HCT116 (cell line): ENCODE results near the gene CCDC187.
"Not testable (repeated sequence)": the region's sequence is repeated elsewhere in the genome, so short reads cannot be mapped to it uniquely, and the experiment has no call there.

Source experiments
- CEBPB ChIP-seq: IDR thresholded peaks from 2 replicates; pipeline ENCODE4 v1.6.1; 2012; ENCODE audit warnings: low read depth
- ELF1 ChIP-seq: IDR thresholded peaks from 2 replicates; pipeline ENCODE4 v1.6.1; 2012; ENCODE audit warnings: low read depth, borderline replicate concordance
- EZH2 ChIP-seq: fragments of 200-600 bp; sonication (generic); IDR thresholded peaks from 2 replicates; pipeline ENCODE4 v1.6.1; 2017; ENCODE audit warnings: antibody characterized with exemption, mixed run types
- EZH2phosphoT487 ChIP-seq: fragments of 200-600 bp; IDR thresholded peaks from 2 replicates; pipeline ENCODE4 v1.6.1; 2018; ENCODE audit warnings: antibody characterized with exemption, borderline replicate concordance
- POLR2AphosphoS5 ChIP-seq: IDR thresholded peaks from 2 replicates; pipeline ENCODE4 v1.6.1; 2011; ENCODE audit warnings: mild to moderate bottlenecking, low read depth, low read length, moderate library complexity
- SIN3A ChIP-seq: IDR thresholded peaks from 2 replicates; pipeline ENCODE4 v1.6.1; 2012; ENCODE audit warnings: low read depth
- SRF ChIP-seq: IDR thresholded peaks from 2 replicates; pipeline ENCODE4 v1.6.1; 2012; ENCODE audit warnings: low read depth
- ZNF274 ChIP-seq: fragments of 200-500 bp; sonication (Bioruptor generic); IDR thresholded peaks from 2 replicates; pipeline ENCODE4 v1.6.1; 2014; ENCODE audit warnings: mild to moderate bottlenecking, low read depth, low read length, inconsistent platforms
- TF ChIP-seq, protein P1 (sequence below): IDR thresholded peaks from 2 replicates; pipeline ENCODE4 v1.6.1; 2012
- TF ChIP-seq, protein P2 (sequence below): IDR thresholded peaks from 2 replicates; pipeline ENCODE4 v1.6.1; 2012; ENCODE audit warnings: low read depth
- TF ChIP-seq, protein P3 (sequence below), 3 experiments: fragments of 200-600 bp in 1 of 3; sonication (generic) in 1 of 3; IDR thresholded peaks in 2 of 3; conservative IDR thresholded peaks in 1 of 3; 2 replicates each; pipeline ENCODE4 v1.5.1; 2012 to 2017; ENCODE audit warnings: low read depth in 2 of 3, low read length in 2 of 3, antibody characterized with exemption in 1 of 3, borderline replicate concordance in 1 of 3, control low read depth in 1 of 3, mild to moderate bottlenecking in 1 of 3, mixed read lengths in 1 of 3, mixed run types in 1 of 3, moderate library complexity in 1 of 3; ENCODE audit not compliant: insufficient read depth in 1 of 3
- TF ChIP-seq, protein P4 (sequence below): IDR thresholded peaks from 2 replicates; pipeline ENCODE4 v1.6.1; 2012
- TF ChIP-seq, protein P5 (sequence below): IDR thresholded peaks from 2 replicates; pipeline ENCODE4 v1.6.1; 2011; ENCODE audit warnings: mild to moderate bottlenecking, low read length, moderate library complexity; ENCODE audit not compliant: insufficient replicate concordance; ENCODE audit errors: extremely low read depth

- TF ChIP-seq, protein P1, sequence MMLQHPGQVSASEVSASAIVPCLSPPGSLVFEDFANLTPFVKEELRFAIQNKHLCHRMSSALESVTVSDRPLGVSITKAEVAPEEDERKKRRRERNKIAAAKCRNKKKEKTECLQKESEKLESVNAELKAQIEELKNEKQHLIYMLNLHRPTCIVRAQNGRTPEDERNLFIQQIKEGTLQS = not testable (repeated sequence)
- TF ChIP-seq ZNF274, EZH2phosphoT487, EZH2, ELF1, CEBPB, SRF, POLR2AphosphoS5, SIN3A: not testable (repeated sequence)
- TF ChIP-seq, protein P2, sequence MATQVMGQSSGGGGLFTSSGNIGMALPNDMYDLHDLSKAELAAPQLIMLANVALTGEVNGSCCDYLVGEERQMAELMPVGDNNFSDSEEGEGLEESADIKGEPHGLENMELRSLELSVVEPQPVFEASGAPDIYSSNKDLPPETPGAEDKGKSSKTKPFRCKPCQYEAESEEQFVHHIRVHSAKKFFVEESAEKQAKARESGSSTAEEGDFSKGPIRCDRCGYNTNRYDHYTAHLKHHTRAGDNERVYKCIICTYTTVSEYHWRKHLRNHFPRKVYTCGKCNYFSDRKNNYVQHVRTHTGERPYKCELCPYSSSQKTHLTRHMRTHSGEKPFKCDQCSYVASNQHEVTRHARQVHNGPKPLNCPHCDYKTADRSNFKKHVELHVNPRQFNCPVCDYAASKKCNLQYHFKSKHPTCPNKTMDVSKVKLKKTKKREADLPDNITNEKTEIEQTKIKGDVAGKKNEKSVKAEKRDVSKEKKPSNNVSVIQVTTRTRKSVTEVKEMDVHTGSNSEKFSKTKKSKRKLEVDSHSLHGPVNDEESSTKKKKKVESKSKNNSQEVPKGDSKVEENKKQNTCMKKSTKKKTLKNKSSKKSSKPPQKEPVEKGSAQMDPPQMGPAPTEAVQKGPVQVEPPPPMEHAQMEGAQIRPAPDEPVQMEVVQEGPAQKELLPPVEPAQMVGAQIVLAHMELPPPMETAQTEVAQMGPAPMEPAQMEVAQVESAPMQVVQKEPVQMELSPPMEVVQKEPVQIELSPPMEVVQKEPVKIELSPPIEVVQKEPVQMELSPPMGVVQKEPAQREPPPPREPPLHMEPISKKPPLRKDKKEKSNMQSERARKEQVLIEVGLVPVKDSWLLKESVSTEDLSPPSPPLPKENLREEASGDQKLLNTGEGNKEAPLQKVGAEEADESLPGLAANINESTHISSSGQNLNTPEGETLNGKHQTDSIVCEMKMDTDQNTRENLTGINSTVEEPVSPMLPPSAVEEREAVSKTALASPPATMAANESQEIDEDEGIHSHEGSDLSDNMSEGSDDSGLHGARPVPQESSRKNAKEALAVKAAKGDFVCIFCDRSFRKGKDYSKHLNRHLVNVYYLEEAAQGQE = not testable (repeated sequence)
- TF ChIP-seq, protein P3, sequence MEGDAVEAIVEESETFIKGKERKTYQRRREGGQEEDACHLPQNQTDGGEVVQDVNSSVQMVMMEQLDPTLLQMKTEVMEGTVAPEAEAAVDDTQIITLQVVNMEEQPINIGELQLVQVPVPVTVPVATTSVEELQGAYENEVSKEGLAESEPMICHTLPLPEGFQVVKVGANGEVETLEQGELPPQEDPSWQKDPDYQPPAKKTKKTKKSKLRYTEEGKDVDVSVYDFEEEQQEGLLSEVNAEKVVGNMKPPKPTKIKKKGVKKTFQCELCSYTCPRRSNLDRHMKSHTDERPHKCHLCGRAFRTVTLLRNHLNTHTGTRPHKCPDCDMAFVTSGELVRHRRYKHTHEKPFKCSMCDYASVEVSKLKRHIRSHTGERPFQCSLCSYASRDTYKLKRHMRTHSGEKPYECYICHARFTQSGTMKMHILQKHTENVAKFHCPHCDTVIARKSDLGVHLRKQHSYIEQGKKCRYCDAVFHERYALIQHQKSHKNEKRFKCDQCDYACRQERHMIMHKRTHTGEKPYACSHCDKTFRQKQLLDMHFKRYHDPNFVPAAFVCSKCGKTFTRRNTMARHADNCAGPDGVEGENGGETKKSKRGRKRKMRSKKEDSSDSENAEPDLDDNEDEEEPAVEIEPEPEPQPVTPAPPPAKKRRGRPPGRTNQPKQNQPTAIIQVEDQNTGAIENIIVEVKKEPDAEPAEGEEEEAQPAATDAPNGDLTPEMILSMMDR (IDR thresholded peaks at IDR 0.05 in 2 of 3, conservative IDR thresholded peaks at IDR 0.05 in 1 of 3; ENCODE audit: borderline replicate concordance in 1 of 3, insufficient read depth in 1 of 3, low read depth in 2 of 3, low read length in 2 of 3) = not testable (repeated sequence)
- TF ChIP-seq, protein P4, sequence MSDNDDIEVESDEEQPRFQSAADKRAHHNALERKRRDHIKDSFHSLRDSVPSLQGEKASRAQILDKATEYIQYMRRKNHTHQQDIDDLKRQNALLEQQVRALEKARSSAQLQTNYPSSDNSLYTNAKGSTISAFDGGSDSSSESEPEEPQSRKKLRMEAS = not testable (repeated sequence)
- TF ChIP-seq, protein P5, sequence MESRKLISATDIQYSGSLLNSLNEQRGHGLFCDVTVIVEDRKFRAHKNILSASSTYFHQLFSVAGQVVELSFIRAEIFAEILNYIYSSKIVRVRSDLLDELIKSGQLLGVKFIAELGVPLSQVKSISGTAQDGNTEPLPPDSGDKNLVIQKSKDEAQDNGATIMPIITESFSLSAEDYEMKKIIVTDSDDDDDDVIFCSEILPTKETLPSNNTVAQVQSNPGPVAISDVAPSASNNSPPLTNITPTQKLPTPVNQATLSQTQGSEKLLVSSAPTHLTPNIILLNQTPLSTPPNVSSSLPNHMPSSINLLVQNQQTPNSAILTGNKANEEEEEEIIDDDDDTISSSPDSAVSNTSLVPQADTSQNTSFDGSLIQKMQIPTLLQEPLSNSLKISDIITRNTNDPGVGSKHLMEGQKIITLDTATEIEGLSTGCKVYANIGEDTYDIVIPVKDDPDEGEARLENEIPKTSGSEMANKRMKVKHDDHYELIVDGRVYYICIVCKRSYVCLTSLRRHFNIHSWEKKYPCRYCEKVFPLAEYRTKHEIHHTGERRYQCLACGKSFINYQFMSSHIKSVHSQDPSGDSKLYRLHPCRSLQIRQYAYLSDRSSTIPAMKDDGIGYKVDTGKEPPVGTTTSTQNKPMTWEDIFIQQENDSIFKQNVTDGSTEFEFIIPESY = not testable (repeated sequence)
Observed at GRCh38 chr9:136236471-136237410, 67.2 kb downstream of the CCDC187 start.
